ENCODE results near the gene ZNF862. TPM values are rescaled to one million over a fixed set of nuclear protein-coding genes. Genes with fewer than 3 reads are reported as not detected.

The ZNF862 gene
- total and polyA plus RNA-seq, 2 of the 8 experiments (the other 6 are each of a cell fraction or from before 2014, with no cell fraction given) = 1.8 to 3.9 TPM

DNA sequence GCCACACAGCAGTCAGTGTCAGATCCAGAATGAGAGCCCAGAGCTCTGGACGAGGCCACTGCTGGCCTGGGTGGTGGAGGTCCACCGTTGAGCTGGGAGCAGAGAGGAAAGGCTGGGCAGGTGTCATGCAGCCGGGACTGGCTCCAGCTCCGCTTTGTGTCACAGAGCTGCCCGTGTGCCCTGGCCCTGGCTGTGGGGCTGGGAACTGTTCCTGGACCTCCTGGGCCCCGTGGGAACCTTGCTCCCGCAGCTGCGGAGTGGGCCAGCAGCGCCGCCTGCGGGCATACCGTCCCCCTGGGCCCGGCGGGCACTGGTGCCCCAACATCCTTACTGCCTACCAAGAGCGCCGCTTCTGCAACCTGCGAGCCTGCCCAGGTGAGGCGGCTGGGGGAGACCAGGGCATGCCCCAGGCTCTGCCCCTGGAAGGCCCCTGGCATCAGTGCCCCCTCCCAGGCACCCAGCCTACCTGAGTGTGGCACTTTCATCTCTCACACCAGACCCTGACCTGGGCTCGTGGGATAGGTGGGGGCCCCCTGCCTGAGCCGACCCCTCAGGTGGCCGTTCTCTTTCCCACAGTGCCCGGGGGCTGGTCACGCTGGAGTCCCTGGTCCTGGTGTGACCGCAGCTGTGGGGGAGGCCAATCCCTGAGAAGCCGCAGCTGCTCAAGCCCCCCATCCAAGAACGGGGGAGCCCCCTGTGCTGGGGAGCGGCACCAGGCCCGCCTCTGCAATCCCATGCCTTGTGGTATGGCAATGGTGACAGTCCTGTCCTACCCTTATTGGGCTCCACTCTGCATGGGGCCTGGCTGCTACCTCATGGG, 18.8 kb upstream of the ZNF862 start (continued):
- no peak for TF ChIP-seq CTCF (IDR thresholded peaks at IDR 0.05; ENCODE audit: control extremely low read depth in 1 of 3, insufficient read depth in 1 of 3, low read depth in 1 of 3, low read length in 3 of 3)
- TF ChIP-seq JUN (IDR thresholded peaks at IDR 0.05; ENCODE audit: low read depth, low read length) = no peak
- no peak for TF ChIP-seq EZH2 (IDR thresholded peaks at IDR 0.05; ENCODE audit: low read depth, low read length, severe bottlenecking)
- TF ChIP-seq JUND (IDR thresholded peaks at IDR 0.05; ENCODE audit: low read length) = no peak
